Osteocyte (in vitro differentiated cells): ENCODE results near the gene SMAD3. TPM values are rescaled to one million over a fixed set of nuclear protein-coding genes. Genes with fewer than 3 reads are reported as not detected.

Source experiments
- DNase-seq: peaks from one replicate; pipeline ENCODE4 v3.0.0; 2021; ENCODE audit warnings: mixed read lengths; ENCODE audit not compliant: unreplicated experiment; ENCODE audit errors: extremely low spot score
- H3K27ac Mint-ChIP-seq: one replicate; pipeline ENCODE4 v1.8.0; 2021; ENCODE audit warnings: mild to moderate bottlenecking, mixed read lengths; ENCODE audit not compliant: unreplicated experiment
- H3K27me3 Mint-ChIP-seq: one replicate; pipeline ENCODE4 v1.8.0; 2021; ENCODE audit warnings: mixed read lengths; ENCODE audit not compliant: unreplicated experiment
- H3K36me3 Mint-ChIP-seq: one replicate; pipeline ENCODE4 v1.8.0; 2021; ENCODE audit warnings: mixed read lengths; ENCODE audit not compliant: unreplicated experiment
- H3K4me1 Mint-ChIP-seq: one replicate; pipeline ENCODE4 v1.8.0; 2021; ENCODE audit warnings: mixed read lengths; ENCODE audit not compliant: unreplicated experiment
- H3K4me3 Mint-ChIP-seq: one replicate; pipeline ENCODE4 v1.8.0; 2021; ENCODE audit warnings: mild to moderate bottlenecking, moderate library complexity, mixed read lengths; ENCODE audit not compliant: unreplicated experiment
- H3K9me3 Mint-ChIP-seq: one replicate; pipeline ENCODE4 v1.8.0; 2021; ENCODE audit warnings: mixed read lengths; ENCODE audit not compliant: unreplicated experiment
- CTCF ChIP-seq: fragments of 200-600 bp; sonication (generic); IDR thresholded peaks from 2 replicates; pipeline ENCODE4 v1.5.0; 2021; ENCODE audit warnings: antibody characterized with exemption, mild to moderate bottlenecking, moderate library complexity
- total RNA-seq: library from RNA; stranded (reverse); gene quantifications from 2 replicates; pipeline ENCODE4 v1.2.1, GENCODE V29; 2021

Gene SMAD3
- total RNA-seq, 1 donor from 2014 or later: 39.7 TPM

GRCh38 chr15:67188551-67189218 lies 123.3 kb downstream of the SMAD3 start:
- peaks cover 27% of the 10 kb centered on the region for H3K4me1 Mint-ChIP-seq
- no peaks in the 10 kb centered on the region for H3K9me3 Mint-ChIP-seq
- H3K4me3 Mint-ChIP-seq: peak overlapping the region; percentile 3
- TF ChIP-seq CTCF: no peak
- peak overlapping the region; percentile 92 for H3K27ac Mint-ChIP-seq
- peaks cover 56% of the 10 kb centered on the region for H3K36me3 Mint-ChIP-seq
- DNase-seq: peak; percentile 81
- no peaks in the 10 kb centered on the region for H3K27me3 Mint-ChIP-seq

- DNase-seq: peak; percentile 76
- peaks cover 59% of the 10 kb centered on the region for H3K36me3 Mint-ChIP-seq
Measured at GRCh38 chr15:67189326-67190051, 124.1 kb downstream of the SMAD3 start.

GRCh38 chr15:67190326-67190725 lies 124.9 kb downstream of the SMAD3 start:
- peak; percentile 54 for DNase-seq
- no peak overlapping the region for H3K27ac Mint-ChIP-seq
- no peaks in the 10 kb centered on the region for H3K9me3 Mint-ChIP-seq
- peaks cover 59% of the 10 kb centered on the region for H3K36me3 Mint-ChIP-seq
- no peak overlapping the region for H3K4me3 Mint-ChIP-seq
- no peaks in the 10 kb centered on the region for H3K27me3 Mint-ChIP-seq
- H3K4me1 Mint-ChIP-seq: peaks cover 31% of the 10 kb centered on the region
- TF ChIP-seq CTCF: no peak

More at GRCh38 chr15:67189326-67190051, 124.1 kb downstream of the SMAD3 start:
- TF ChIP-seq CTCF: no peak
- H3K27ac Mint-ChIP-seq: peak overlapping the region; percentile 92
- no peaks in the 10 kb centered on the region for H3K27me3 Mint-ChIP-seq
- no peak overlapping the region for H3K4me3 Mint-ChIP-seq
- no peaks in the 10 kb centered on the region for H3K9me3 Mint-ChIP-seq
- H3K4me1 Mint-ChIP-seq: peaks cover 31% of the 10 kb centered on the region

GRCh38 chr15:67190813-67191212 lies 125.4 kb downstream of the SMAD3 start:
- H3K27ac Mint-ChIP-seq: no peak overlapping the region
- H3K36me3 Mint-ChIP-seq: peaks cover 63% of the 10 kb centered on the region
- no peak for TF ChIP-seq CTCF
- H3K4me1 Mint-ChIP-seq: peaks cover 31% of the 10 kb centered on the region
- H3K9me3 Mint-ChIP-seq: no peaks in the 10 kb centered on the region
- DNase-seq: peak; percentile 19
- no peaks in the 10 kb centered on the region for H3K27me3 Mint-ChIP-seq
- no peak overlapping the region for H3K4me3 Mint-ChIP-seq

- no peak for DNase-seq
- Mint-ChIP-seq H3K9me3 (no peaks in the 10 kb centered on the region), H3K4me1 (peaks cover 32% of the 10 kb centered on the region), H3K27me3 (no peaks in the 10 kb centered on the region), H3K4me3 (no peak overlapping the region), H3K27ac (no peak overlapping the region), H3K36me3 (peaks cover 62% of the 10 kb centered on the region)
- TF ChIP-seq CTCF: no peak
Measured at GRCh38 chr15:67192185-67192820, 126.9 kb downstream of the SMAD3 start.
